SK-MEL-5 (cell line): Measurements from ENCODE around the gene FMR1NB. TPM values are rescaled to one million over a fixed set of nuclear protein-coding genes. Genes with fewer than 3 reads are reported as not detected.
A peak's percentile ranks its signal among the peaks of the same experiment; 100 is the strongest.

Experiments used
- DNase-seq: peaks from one replicate; pipeline ENCODE4 v3.0.0-alpha.2; 2016; ENCODE audit warnings: low read depth, low spot score
- in situ Hi-C: cut with HindIII; loops from 2 replicates; pipeline ENCODE4 v1.10.0; 2016; ENCODE audit warnings: low sequenced_read_pairs, high pct_unique_total_duplicates, low pct_unique_long_range_greater_than_20kb
- small RNA-seq, 2 experiments: library from RNA; depleted of rRNA; stranded (forward); fragments of <200 nt; gene quantifications; one replicate each; pipeline ENCODE3, GENCODE V24; 2014
- total RNA-seq: library from RNA; depleted of rRNA; stranded (reverse); fragments of >200 nt; shearing (Covaris generic); gene quantifications from 2 replicates; pipeline ENCODE4 v1.2.3, GENCODE V29; 2014; rRNA removed

The FMR1NB gene
- total RNA-seq, 1 experiment from 2014 or later, result not detected

GRCh38 chrX:148049441-148049840 is 68.3 kb downstream of the FMR1NB start:
- DNase-seq, result peak; percentile 52
- in situ Hi-C loops, result no loop called here

- DNase-seq, result no peak
- in situ Hi-C loops, result no loop called here
Measured at GRCh38 chrX:148051973-148052372, 70.8 kb downstream of the FMR1NB start.

GRCh38 chrX:148067285-148067684 is 86.1 kb downstream of the FMR1NB start:
- DNase-seq, result no peak
- in situ Hi-C loops, result no loop called here

GRCh38 chrX:148069759-148070503 is 88.8 kb downstream of the FMR1NB start:
- no peak for DNase-seq
- in situ Hi-C loops, result no loop called here

GRCh38 chrX:148070504-148070877 is 89.4 kb downstream of the FMR1NB start:
- no peak for DNase-seq
- in situ Hi-C loops, result no loop called here

Small RNA genes lying within 50 kb of the gene (small RNA-seq; reads per million reads assigned to genes)
- 0 to 0.43 reads per million in 2 experiments for gene RNA5SP524

Other genes with a start within 250 kb of the FMR1NB start
- 21.5 and 24.9 TPM in 2 replicates for gene FMR1, start 69.4 kb upstream of the FMR1NB start, total RNA-seq